H54 (cell line): ENCODE measurements around the gene PIK3AP1.
"Not testable (repeated sequence)": the region's sequence is repeated elsewhere in the genome, so short reads cannot be mapped to it uniquely, and the experiment has no call there.

Source experiments
- DNase-seq: peaks from one replicate; pipeline ENCODE4 v3.0.0; 2011; ENCODE audit warnings: low spot score, mixed read lengths; ENCODE audit not compliant: insufficient read length
- FAIRE-seq: peaks from 3 replicates; lab custom pipeline; 2011; peaks lifted over from hg19 to GRCh38; lab: Jason Lieb, UNC
- POLR2A ChIP-seq: IDR thresholded peaks from 2 replicates; pipeline ENCODE4 v1.6.1; 2011; ENCODE audit warnings: low read depth, mild to moderate bottlenecking, low read length

The PIK3AP1 gene

GRCh38 chr10:96746503-96746902 is 26.2 kb upstream of the PIK3AP1 start:
- FAIRE-seq (no peak), DNase-seq (no peak)
- TF ChIP-seq POLR2A: no peak

GRCh38 chr10:96745950-96746349 is 25.6 kb upstream of the PIK3AP1 start:
- TF ChIP-seq POLR2A: no peak
- DNase-seq (no peak), FAIRE-seq (no peak)

DNA sequence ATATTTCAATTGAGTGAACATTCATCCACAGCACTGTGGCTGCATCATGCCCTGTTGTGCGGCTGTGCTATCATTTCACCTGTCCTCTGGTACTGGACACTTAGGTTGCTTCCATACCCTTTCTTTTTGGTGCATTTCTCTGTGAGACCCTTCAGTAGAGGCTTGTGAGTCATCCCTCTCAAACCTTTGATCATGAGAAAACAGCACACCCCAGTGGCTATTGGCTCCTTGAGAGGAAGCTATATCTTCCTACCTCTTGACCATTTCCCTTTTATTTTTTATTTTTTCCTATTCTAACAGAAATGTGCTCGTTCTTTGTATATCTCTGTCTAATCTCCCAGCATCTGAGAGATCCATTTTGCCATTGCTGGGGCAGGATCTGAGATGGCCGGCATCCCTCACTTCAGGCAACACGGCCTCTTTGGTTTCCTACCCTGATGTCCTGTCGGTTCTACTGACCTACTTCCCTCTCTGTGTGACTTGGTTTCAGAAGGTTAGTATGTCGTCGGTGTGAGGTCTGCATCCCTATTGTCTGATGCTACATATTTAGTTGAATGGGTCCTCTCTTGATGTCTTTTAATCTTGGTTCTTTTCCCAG is 23.8 kb upstream of the PIK3AP1 start:
- TF ChIP-seq POLR2A: no peak
- no peak for DNase-seq

DNA sequence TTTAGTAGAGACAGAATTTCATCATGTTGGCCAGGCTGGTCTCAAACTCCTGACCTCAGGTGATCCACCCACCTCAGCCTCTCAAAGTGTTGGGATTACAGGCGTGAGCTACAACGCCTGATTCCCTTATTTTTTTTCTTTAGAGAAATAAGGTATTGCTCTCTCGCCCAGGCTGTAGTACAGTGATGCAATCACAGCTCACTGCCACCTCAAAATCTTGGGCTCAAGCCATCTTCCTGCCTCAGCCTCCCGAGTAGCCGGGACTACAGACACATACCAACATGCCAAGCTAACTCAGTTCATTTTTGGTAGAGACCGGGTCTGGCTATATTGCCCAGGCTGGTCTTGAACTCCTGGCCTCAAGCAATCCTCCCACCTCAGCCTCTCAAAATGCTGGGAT is 21.2 kb upstream of the PIK3AP1 start:
- DNase-seq, FAIRE-seq: not testable (repeated sequence)

More for the DNA sequence above, 23.8 kb upstream of the PIK3AP1 start:
- no peak for FAIRE-seq

- no peak for TF ChIP-seq POLR2A
- DNase-seq: no peak
- no peak for FAIRE-seq
These were observed 20.4 kb upstream of the PIK3AP1 start for GRCh38 chr10:96740579-96741281.

DNA sequence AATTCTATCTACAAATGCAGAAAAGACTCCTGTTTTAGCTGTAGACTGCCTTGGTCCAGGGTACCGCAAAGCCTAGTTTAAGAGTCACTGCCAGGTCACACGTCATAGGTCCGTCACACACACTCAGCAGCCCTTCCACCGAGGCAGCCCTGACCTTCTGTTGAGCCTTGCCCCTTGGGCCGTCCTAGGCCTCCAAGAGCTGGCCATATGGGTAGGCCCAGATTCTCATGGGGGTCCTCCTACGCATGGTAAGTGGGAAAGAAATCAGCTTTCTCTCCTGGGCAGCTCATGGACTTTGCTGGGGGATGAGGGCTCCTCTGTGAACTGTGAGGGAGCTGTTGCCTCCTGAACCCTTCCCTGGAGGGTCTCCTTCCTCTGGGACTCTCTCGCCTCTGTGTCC is 19.8 kb upstream of the PIK3AP1 start:
- no peak for TF ChIP-seq POLR2A
- DNase-seq (no peak), FAIRE-seq (no peak)

DNA sequence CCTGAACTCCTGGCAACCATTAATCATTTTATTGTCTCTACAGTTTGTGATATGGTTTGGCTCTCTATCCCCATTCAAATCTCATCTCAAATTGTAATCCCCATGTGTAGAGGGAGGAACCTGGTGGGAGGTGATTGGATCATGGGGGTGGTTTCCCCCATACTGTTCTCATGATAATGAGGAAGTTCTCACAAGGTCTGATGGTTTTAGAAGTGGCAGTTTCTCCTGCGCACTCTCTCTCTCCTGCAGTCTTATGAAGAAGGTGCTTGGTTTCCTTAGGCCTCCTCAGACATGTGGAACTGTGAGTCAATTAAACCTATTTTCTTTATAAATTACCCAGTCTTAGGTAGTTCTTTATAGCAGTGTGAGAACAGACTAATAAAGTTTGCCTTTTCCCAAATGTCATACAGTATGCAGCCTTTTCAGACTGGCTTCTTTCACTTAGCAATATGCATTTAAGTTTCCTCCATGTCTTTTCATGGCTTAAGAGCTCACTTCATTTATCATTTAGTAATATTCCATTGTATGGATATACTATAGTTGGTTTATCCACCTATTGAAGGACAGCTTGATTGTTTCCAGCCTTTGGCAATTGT is 17.1 kb upstream of the PIK3AP1 start:
- not testable (repeated sequence) for FAIRE-seq, DNase-seq

GRCh38 chr10:96724621-96725020 is 4.3 kb upstream of the PIK3AP1 start:
- DNase-seq: no peak
- no peak for FAIRE-seq
- TF ChIP-seq POLR2A: no peak

GRCh38 chr10:96721207-96721572 is 876 bp upstream of the PIK3AP1 start:
- DNase-seq: no peak
- TF ChIP-seq POLR2A: no peak
- no peak for FAIRE-seq

GRCh38 chr10:96719850-96720421 is 378 bp downstream of the PIK3AP1 start:
- FAIRE-seq (no peak), DNase-seq (no peak)
- no peak for TF ChIP-seq POLR2A

DNA sequence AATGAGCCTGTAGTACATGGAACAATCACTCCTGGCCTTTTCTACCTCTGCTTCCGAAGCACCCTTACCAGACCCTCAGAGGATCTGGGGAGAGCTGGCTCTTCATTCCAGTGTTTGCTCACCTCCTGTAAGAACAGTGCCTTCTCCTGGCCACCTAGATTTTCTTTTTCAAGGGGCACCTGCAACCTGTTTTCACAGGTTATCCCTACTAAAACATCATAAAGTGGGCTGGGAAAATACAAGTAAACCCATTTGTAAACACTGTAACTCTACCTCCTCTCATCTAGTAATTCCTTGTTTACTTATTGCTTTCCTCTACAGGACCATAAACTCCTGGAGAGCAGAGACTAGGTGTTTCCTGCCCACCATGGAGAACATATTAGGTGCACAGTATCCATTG is 1.1 kb downstream of the PIK3AP1 start:
- no peak for TF ChIP-seq POLR2A
- DNase-seq (no peak), FAIRE-seq (no peak)

DNA sequence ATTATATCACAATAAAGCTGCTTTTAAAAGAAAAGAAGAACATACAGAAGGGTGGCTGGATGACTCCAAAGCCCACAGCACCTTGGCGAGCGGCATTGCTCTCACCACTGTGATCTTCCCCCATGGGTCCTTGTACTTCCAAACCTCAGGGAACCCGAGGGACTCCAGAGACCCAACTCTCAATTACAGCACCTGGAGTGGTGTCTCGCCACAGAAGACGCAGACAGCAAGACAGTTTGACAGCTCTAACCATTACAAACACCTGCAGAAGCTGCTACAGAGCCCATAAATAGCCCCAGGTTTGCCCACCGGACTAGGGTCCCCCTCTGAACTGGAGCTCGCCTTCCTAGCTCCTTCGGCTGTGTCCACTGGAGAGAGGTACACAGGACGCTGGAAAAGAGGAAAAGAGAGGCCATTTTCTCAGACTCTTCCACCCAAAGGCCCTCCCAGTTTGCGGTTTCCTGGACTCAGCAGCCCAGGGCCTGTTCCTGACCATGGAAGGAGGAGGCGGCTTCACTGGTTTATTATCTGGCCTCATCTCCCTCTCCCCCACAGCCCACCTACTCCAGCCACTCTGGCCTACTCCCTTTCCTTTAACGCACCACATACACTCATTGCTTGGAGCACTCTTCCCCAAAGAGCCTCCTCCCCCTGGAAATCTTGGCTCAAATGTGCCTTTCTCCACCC is 1.9 kb downstream of the PIK3AP1 start:
- DNase-seq (no peak), FAIRE-seq (no peak)
- TF ChIP-seq POLR2A: no peak

GRCh38 chr10:96716390-96716789 is 3.9 kb downstream of the PIK3AP1 start:
- no peak for TF ChIP-seq POLR2A
- no peak for FAIRE-seq

GRCh38 chr10:96714746-96715255 is 5.5 kb downstream of the PIK3AP1 start:
- no peak for FAIRE-seq
- no peak for TF ChIP-seq POLR2A
- DNase-seq: no peak

More at GRCh38 chr10:96716390-96716789, 3.9 kb downstream of the PIK3AP1 start:
- no peak for DNase-seq
